ENCODE data around the gene CA4. TPM values are rescaled to one million over a fixed set of nuclear protein-coding genes. Genes with fewer than 3 reads are reported as not detected.
A peak's percentile ranks its signal among the peaks of the same experiment; 100 is the strongest.

Gene CA4
- total and polyA plus RNA-seq, 4 donors, result 0.31 to 10.5 (median 4.1) TPM

GRCh38 chr17:60147553-60148223 lies 2.1 kb upstream of the CA4 start:
- Histone ChIP-seq H3K27ac (ENCODE audit: low read depth in 1 of 2, low read length in 2 of 2) (no peak overlapping the region), H3K27me3 (ENCODE audit: control insufficient read depth in 1 of 2, insufficient read depth in 2 of 2, low read length in 1 of 2) (no peaks in the 10 kb centered on the region), H3K9me3 (ENCODE audit: control insufficient read depth, low read length) (no peaks in the 10 kb centered on the region), H3K4me1 (ENCODE audit: control insufficient read depth in 1 of 2, insufficient read depth in 2 of 2, low read length in 2 of 2) (no peaks in the 10 kb centered on the region), H3K36me3 (ENCODE audit: control insufficient read depth in 1 of 2, insufficient read depth in 2 of 2, low read length in 1 of 2) (no peaks in the 10 kb centered on the region), H3K4me3 (ENCODE audit: low read length in 2 of 2) (no peak overlapping the region)
- no peak for ATAC-seq (ENCODE audit: low FRiP score)
- no peak for DNase-seq
- 67 to 72% methylated on average over 8 of the region's 8 CpGs for WGBS, 2 donors
- intact Hi-C loops (cut with DNase I), result no loop called here

- Histone ChIP-seq H3K9me3 (ENCODE audit: control insufficient read depth, low read length) (no peaks in the 10 kb centered on the region), H3K27me3 (ENCODE audit: control insufficient read depth in 1 of 2, insufficient read depth in 2 of 2, low read length in 1 of 2) (no peaks in the 10 kb centered on the region), H3K36me3 (ENCODE audit: control insufficient read depth in 1 of 2, insufficient read depth in 2 of 2, low read length in 1 of 2) (no peaks in the 10 kb centered on the region), H3K27ac (ENCODE audit: low read depth in 1 of 2, low read length in 2 of 2) (no peak overlapping the region), H3K4me1 (ENCODE audit: control insufficient read depth in 1 of 2, insufficient read depth in 2 of 2, low read length in 2 of 2) (no peaks in the 10 kb centered on the region), H3K4me3 (ENCODE audit: low read length in 2 of 2) (no peak overlapping the region)
- intact Hi-C loops (cut with DNase I), result no loop called here
- no peak for ATAC-seq (ENCODE audit: low FRiP score)
- DNase-seq, result no peak
- WGBS, 2 donors, result 29 to 34% methylated on average over 2 of the region's 2 CpGs
Measured at GRCh38 chr17:60148373-60148772, 1.4 kb upstream of the CA4 start.

- Histone ChIP-seq H3K27ac (ENCODE audit: low read depth in 1 of 2, low read length in 2 of 2) (no peak overlapping the region), H3K27me3 (ENCODE audit: control insufficient read depth in 1 of 2, insufficient read depth in 2 of 2, low read length in 1 of 2) (no peaks in the 10 kb centered on the region), H3K36me3 (ENCODE audit: control insufficient read depth in 1 of 2, insufficient read depth in 2 of 2, low read length in 1 of 2) (no peaks in the 10 kb centered on the region), H3K9me3 (ENCODE audit: control insufficient read depth, low read length) (no peaks in the 10 kb centered on the region), H3K4me3 (ENCODE audit: low read length in 2 of 2) (no peak overlapping the region), H3K4me1 (ENCODE audit: control insufficient read depth in 1 of 2, insufficient read depth in 2 of 2, low read length in 2 of 2) (no peaks in the 10 kb centered on the region)
- intact Hi-C loops (cut with DNase I), result no loop called here
- DNase-seq (peak in 1 of 2 donors; percentile 6), ATAC-seq (ENCODE audit: low FRiP score) (no peak)
- WGBS, 2 donors, result 31 to 33% methylated on average over 5 of the region's 5 CpGs
Measured at GRCh38 chr17:60151355-60151754, 1.6 kb downstream of the CA4 start.

- Histone ChIP-seq H3K27me3 (ENCODE audit: control insufficient read depth in 1 of 2, insufficient read depth in 2 of 2, low read length in 1 of 2) (no peaks in the 10 kb centered on the region), H3K36me3 (ENCODE audit: control insufficient read depth in 1 of 2, insufficient read depth in 2 of 2, low read length in 1 of 2) (no peaks in the 10 kb centered on the region), H3K4me1 (ENCODE audit: control insufficient read depth in 1 of 2, insufficient read depth in 2 of 2, low read length in 2 of 2) (no peaks in the 10 kb centered on the region), H3K27ac (ENCODE audit: low read depth in 1 of 2, low read length in 2 of 2) (no peak overlapping the region), H3K9me3 (ENCODE audit: control insufficient read depth, low read length) (no peaks in the 10 kb centered on the region), H3K4me3 (ENCODE audit: low read length in 2 of 2) (no peak overlapping the region)
- ATAC-seq (ENCODE audit: low FRiP score) (no peak), DNase-seq (peak; percentile 11 to 36)
- intact Hi-C loops (cut with DNase I), result no loop called here
- WGBS, 2 donors, result 51 to 57% methylated on average over 12 of the region's 12 CpGs
Measured at GRCh38 chr17:60153606-60154390, 4.0 kb downstream of the CA4 start.

GRCh38 chr17:60154616-60155426 lies 5.0 kb downstream of the CA4 start:
- no peak overlapping the region for H3K27ac ChIP-seq (ENCODE audit: low read depth in 1 of 2, low read length in 2 of 2)
- H3K4me1 ChIP-seq (ENCODE audit: control insufficient read depth in 1 of 2, insufficient read depth in 2 of 2, low read length in 2 of 2), result no peaks in the 10 kb centered on the region
- H3K9me3 ChIP-seq (ENCODE audit: control insufficient read depth, low read length), result no peaks in the 10 kb centered on the region
- H3K27me3 ChIP-seq (ENCODE audit: control insufficient read depth in 1 of 2, insufficient read depth in 2 of 2, low read length in 1 of 2), result no peaks in the 10 kb centered on the region
- DNase-seq (peak in 1 of 2 donors; percentile 32), ATAC-seq (ENCODE audit: low FRiP score) (peak; percentile 24)
- no peaks in the 10 kb centered on the region for H3K36me3 ChIP-seq (ENCODE audit: control insufficient read depth in 1 of 2, insufficient read depth in 2 of 2, low read length in 1 of 2)
- H3K4me3 ChIP-seq (ENCODE audit: low read length in 2 of 2), result no peak overlapping the region
- intact Hi-C loops (cut with DNase I), result no loop called here
- 57% methylated on average over 14 of the region's 14 CpGs for WGBS, 2 donors

- Histone ChIP-seq H3K4me1 (ENCODE audit: control insufficient read depth in 1 of 2, insufficient read depth in 2 of 2, low read length in 2 of 2) (no peaks in the 10 kb centered on the region), H3K27ac (ENCODE audit: low read depth in 1 of 2, low read length in 2 of 2) (no peak overlapping the region), H3K4me3 (ENCODE audit: low read length in 2 of 2) (no peak overlapping the region), H3K9me3 (ENCODE audit: control insufficient read depth, low read length) (no peaks in the 10 kb centered on the region), H3K36me3 (ENCODE audit: control insufficient read depth in 1 of 2, insufficient read depth in 2 of 2, low read length in 1 of 2) (no peaks in the 10 kb centered on the region), H3K27me3 (ENCODE audit: control insufficient read depth in 1 of 2, insufficient read depth in 2 of 2, low read length in 1 of 2) (no peaks in the 10 kb centered on the region)
- ATAC-seq (ENCODE audit: low FRiP score), result no peak
- 57 to 64% methylated on average over 3 of the region's 3 CpGs for WGBS, 2 donors
- DNase-seq, result no peak
- intact Hi-C loops (cut with DNase I), result no loop called here
Measured at GRCh38 chr17:60155427-60155814, 5.6 kb downstream of the CA4 start.

GRCh38 chr17:60155815-60156214 lies 6.0 kb downstream of the CA4 start:
- H3K27ac ChIP-seq (ENCODE audit: low read depth in 1 of 2, low read length in 2 of 2), result no peak overlapping the region
- H3K27me3 ChIP-seq (ENCODE audit: control insufficient read depth in 1 of 2, insufficient read depth in 2 of 2, low read length in 1 of 2), result no peaks in the 10 kb centered on the region
- H3K9me3 ChIP-seq (ENCODE audit: control insufficient read depth, low read length), result no peaks in the 10 kb centered on the region
- H3K4me3 ChIP-seq (ENCODE audit: low read length in 2 of 2), result no peak overlapping the region
- WGBS, 2 donors, result 61 to 64% methylated on average over 9 of the region's 9 CpGs
- no peak for DNase-seq
- ATAC-seq (ENCODE audit: low FRiP score), result no peak
- H3K36me3 ChIP-seq (ENCODE audit: control insufficient read depth in 1 of 2, insufficient read depth in 2 of 2, low read length in 1 of 2), result no peaks in the 10 kb centered on the region
- no peaks in the 10 kb centered on the region for H3K4me1 ChIP-seq (ENCODE audit: control insufficient read depth in 1 of 2, insufficient read depth in 2 of 2, low read length in 2 of 2)
- intact Hi-C loops (cut with DNase I), result no loop called here

- DNase-seq, result no peak
- H3K27me3 ChIP-seq (ENCODE audit: control insufficient read depth in 1 of 2, insufficient read depth in 2 of 2, low read length in 1 of 2), result no peaks in the 10 kb centered on the region
Measured at GRCh38 chr17:60156746-60157145, 7.0 kb downstream of the CA4 start.

More at GRCh38 chr17:60156746-60157145, 7.0 kb downstream of the CA4 start:
- intact Hi-C loops (cut with DNase I), result no loop called here
- H3K4me3 ChIP-seq (ENCODE audit: low read length in 2 of 2), result no peak overlapping the region
- H3K4me1 ChIP-seq (ENCODE audit: control insufficient read depth in 1 of 2, insufficient read depth in 2 of 2, low read length in 2 of 2), result no peaks in the 10 kb centered on the region
- no peaks in the 10 kb centered on the region for H3K36me3 ChIP-seq (ENCODE audit: control insufficient read depth in 1 of 2, insufficient read depth in 2 of 2, low read length in 1 of 2)
- no peaks in the 10 kb centered on the region for H3K9me3 ChIP-seq (ENCODE audit: control insufficient read depth, low read length)
- no peak overlapping the region for H3K27ac ChIP-seq (ENCODE audit: low read depth in 1 of 2, low read length in 2 of 2)
- 84 to 85% methylated on average over 8 of the region's 8 CpGs for WGBS, 2 donors
- no peak for ATAC-seq (ENCODE audit: low FRiP score)

Measured in aorta (tissue), 5 donors.